Nephron (organoid): ENCODE results near the gene ZBTB40.

Experiments used
- H3K27ac Mint-ChIP-seq, 3 experiments: 2 replicates each; pipeline ENCODE4 v1.8.0; 2020; ENCODE audit warnings: mixed read lengths in 3 of 3, mild to moderate bottlenecking in 2 of 3, moderate library complexity in 1 of 3
- H3K27me3 Mint-ChIP-seq: 2 replicates; pipeline ENCODE4 v1.8.0; 2021; ENCODE audit warnings: low read depth, mild to moderate bottlenecking, moderate library complexity, mixed read lengths
- H3K36me3 Mint-ChIP-seq: 2 replicates; pipeline ENCODE4 v1.8.0; 2020; ENCODE audit warnings: low read depth, mixed read lengths
- H3K4me1 Mint-ChIP-seq: 2 replicates; pipeline ENCODE4 v1.8.0; 2020; ENCODE audit warnings: mixed read lengths
- H3K4me3 Mint-ChIP-seq, 3 experiments: 2 replicates each; pipeline ENCODE4 v1.8.0; 2020; ENCODE audit warnings: mild to moderate bottlenecking in 3 of 3, mixed read lengths in 3 of 3, moderate library complexity in 2 of 3
- H3K9me3 Mint-ChIP-seq: 2 replicates; pipeline ENCODE4 v1.8.0; 2020; ENCODE audit warnings: mixed read lengths
- TF ChIP-seq, protein P1 (sequence below), 3 experiments: fragments of 200-600 bp; sonication (generic); IDR thresholded peaks; one replicate each; pipeline ENCODE4 v1.5.0; 2021; ENCODE audit warnings: antibody characterized with exemption in 3 of 3; ENCODE audit not compliant: unreplicated experiment in 3 of 3

Gene ZBTB40

DNA sequence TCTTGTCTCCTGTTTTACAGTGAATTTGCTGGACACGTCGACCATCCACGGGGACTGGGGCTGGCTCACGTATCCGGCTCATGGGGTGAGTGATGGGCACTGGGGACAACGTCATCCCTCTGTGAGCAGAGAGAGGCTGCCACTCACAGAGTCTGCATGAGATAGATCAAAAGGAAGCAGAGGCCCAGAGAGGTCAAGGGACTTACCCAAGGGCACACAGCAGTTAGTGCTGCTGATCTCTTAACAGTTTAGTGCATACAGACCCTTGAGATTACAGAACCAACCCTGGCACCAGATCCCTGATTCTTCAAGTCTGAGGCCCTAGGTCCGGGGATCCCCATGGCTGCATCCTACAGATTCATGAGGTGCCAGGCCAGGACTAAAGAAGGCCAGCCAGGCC lies 117.6 kb downstream of the ZBTB40 start:
- Mint-ChIP-seq H3K4me3 (no peak overlapping the region), H3K36me3 (no peaks in the 10 kb centered on the region), H3K9me3 (no peaks in the 10 kb centered on the region), H3K27me3 (peaks cover 90% of the 10 kb centered on the region), H3K27ac (no peak overlapping the region), H3K4me1 (peaks cover 9% of the 10 kb centered on the region)
- TF ChIP-seq, protein P1, sequence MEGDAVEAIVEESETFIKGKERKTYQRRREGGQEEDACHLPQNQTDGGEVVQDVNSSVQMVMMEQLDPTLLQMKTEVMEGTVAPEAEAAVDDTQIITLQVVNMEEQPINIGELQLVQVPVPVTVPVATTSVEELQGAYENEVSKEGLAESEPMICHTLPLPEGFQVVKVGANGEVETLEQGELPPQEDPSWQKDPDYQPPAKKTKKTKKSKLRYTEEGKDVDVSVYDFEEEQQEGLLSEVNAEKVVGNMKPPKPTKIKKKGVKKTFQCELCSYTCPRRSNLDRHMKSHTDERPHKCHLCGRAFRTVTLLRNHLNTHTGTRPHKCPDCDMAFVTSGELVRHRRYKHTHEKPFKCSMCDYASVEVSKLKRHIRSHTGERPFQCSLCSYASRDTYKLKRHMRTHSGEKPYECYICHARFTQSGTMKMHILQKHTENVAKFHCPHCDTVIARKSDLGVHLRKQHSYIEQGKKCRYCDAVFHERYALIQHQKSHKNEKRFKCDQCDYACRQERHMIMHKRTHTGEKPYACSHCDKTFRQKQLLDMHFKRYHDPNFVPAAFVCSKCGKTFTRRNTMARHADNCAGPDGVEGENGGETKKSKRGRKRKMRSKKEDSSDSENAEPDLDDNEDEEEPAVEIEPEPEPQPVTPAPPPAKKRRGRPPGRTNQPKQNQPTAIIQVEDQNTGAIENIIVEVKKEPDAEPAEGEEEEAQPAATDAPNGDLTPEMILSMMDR (IDR thresholded peaks at IDR 0.05; ENCODE audit: unreplicated experiment in 3 of 3), result no peak

GRCh38 chr1:22570140-22570909 lies 118.7 kb downstream of the ZBTB40 start:
- peaks cover 90% of the 10 kb centered on the region for H3K27me3 Mint-ChIP-seq
- peaks cover 4% of the 10 kb centered on the region for H3K4me1 Mint-ChIP-seq
- TF ChIP-seq, protein P1 (IDR thresholded peaks at IDR 0.05; ENCODE audit: unreplicated experiment in 3 of 3), result no peak
- no peaks in the 10 kb centered on the region for H3K36me3 Mint-ChIP-seq
- H3K9me3 Mint-ChIP-seq, result peaks cover under 1% of the 10 kb centered on the region
- H3K27ac Mint-ChIP-seq, result no peak overlapping the region
- no peak overlapping the region for H3K4me3 Mint-ChIP-seq

DNA sequence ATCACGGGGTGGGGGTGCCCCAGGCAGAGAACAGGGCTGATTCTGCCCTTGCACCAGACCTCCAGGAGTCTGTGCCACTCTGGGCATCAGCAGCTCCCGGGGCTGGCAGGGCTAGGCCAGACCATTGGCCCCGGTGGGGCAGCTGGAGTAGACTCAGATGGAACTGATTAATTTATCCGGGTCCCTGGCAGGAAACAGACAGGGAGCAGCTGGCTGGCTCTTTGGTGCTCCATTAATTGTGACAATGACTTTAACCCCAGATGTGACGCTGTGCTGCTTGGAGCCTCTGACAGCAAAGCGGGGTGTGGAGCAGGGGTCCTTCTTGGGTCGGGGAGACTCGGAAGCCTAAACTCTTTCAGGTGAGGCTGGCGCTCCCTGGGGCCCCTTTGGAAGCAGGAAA lies 121.2 kb downstream of the ZBTB40 start:
- H3K27ac Mint-ChIP-seq, result no peak overlapping the region
- H3K4me1 Mint-ChIP-seq, result peaks cover 4% of the 10 kb centered on the region
- H3K27me3 Mint-ChIP-seq, result peaks cover 88% of the 10 kb centered on the region
- peaks cover 5% of the 10 kb centered on the region for H3K36me3 Mint-ChIP-seq
- H3K9me3 Mint-ChIP-seq, result peaks cover 10% of the 10 kb centered on the region
- TF ChIP-seq, protein P1 (IDR thresholded peaks at IDR 0.05; ENCODE audit: unreplicated experiment in 3 of 3), result no peak
- H3K4me3 Mint-ChIP-seq, result no peak overlapping the region

- Mint-ChIP-seq H3K27ac (no peak overlapping the region), H3K4me3 (no peak overlapping the region), H3K36me3 (peaks cover 5% of the 10 kb centered on the region), H3K27me3 (peaks cover 87% of the 10 kb centered on the region), H3K4me1 (peaks cover 4% of the 10 kb centered on the region), H3K9me3 (peaks cover 10% of the 10 kb centered on the region)
- TF ChIP-seq, protein P1 (IDR thresholded peaks at IDR 0.05; ENCODE audit: unreplicated experiment in 3 of 3), result no peak
Measured at GRCh38 chr1:22573237-22573636, 121.6 kb downstream of the ZBTB40 start.

DNA sequence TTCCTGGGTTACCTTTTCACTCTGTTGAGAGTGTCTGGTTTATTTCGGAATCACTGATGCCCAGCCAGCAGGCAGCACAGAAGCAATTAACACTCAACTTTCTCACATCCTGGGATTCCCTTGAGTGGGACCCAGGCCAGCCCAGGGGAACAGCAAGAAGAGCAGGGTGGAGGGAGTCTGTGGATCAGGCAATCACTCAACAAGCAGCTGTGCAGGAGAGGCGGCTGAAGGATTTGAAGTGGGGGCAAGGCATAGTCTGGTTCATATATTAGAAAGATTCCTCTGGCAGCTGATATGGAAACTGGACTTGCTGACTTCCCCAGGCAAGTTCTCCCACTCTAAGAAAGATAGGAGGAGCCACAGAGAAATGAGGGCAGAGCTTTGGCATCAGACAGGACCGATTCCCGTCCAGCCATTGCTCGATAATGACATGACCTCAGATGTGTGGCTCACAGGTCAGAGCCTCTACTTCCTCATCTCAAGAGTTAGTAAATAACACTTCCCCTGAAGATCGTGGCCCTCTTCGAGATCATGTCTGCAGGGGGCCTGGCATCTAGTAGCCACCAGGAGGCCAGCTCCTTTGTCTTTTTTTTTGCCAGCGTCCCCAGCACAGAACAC lies 124.0 kb downstream of the ZBTB40 start:
- TF ChIP-seq, protein P1 (IDR thresholded peaks at IDR 0.05; ENCODE audit: unreplicated experiment in 3 of 3), result no peak
- H3K9me3 Mint-ChIP-seq, result peaks cover 14% of the 10 kb centered on the region
- H3K4me1 Mint-ChIP-seq, result peaks cover 4% of the 10 kb centered on the region
- H3K4me3 Mint-ChIP-seq, result no peak overlapping the region
- peaks cover 69% of the 10 kb centered on the region for H3K27me3 Mint-ChIP-seq
- peaks cover 9% of the 10 kb centered on the region for H3K36me3 Mint-ChIP-seq
- H3K27ac Mint-ChIP-seq, result no peak overlapping the region
